DMS 273 treated with DMSO at 0.1 percent for 48 hours (cell line): ENCODE data around the gene CDYL.
A peak's percentile ranks its signal among the peaks of the same experiment; 100 is the strongest.

Experiments used
- DNase-seq: peaks from one replicate; lab custom pipeline; 2025; lab: John Stamatoyannopoulos, UW

Gene CDYL

DNA sequence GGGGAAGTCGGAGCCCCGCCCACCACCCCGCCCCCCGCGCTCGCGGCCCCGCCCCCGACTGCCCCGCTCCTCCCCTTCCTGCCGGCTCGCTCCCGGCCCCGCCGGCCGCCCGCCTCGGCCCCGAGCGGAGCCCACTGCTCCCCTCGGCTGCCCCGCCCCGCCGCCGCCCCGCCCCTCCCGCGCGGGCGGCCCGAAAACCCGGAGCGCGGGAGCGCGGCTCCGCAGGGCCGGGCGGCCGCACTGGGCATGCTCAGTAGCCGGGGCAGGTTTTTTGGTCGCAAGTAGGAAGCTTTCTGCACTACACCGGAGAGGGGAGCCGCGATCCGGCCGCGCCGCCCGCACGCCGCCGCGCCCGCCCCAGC, at the start of gene CDYL:
CDYL (plus strand) TSS at position 274 of the 362 bp plus-strand sequence. CDS start 380 bp downstream, outside the sequence.
- DNase-seq: peak; percentile 63

DNA sequence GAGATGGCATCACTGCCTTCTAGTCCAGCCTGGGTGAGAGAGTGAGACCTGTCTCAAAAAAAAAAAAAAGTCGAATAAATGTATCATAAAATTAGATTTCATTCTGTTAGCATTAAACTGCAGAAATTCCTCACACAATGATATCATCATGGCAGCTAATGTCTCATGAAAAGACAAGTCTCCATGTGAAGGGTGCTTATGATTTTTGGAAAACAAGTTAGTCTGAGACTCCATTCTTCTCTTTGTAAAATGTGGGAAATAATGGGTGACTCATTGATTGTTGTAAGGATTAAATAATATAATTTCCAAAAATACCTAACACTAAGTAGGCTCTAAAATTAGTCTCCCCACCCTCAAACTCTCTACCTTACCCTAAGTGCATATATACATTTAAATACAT, 49.6 kb upstream of the CDYL start:
- DNase-seq: no peak

GRCh38 chr6:4727217-4727616, 49.0 kb upstream of the CDYL start:
- no peak for DNase-seq

GRCh38 chr6:4727671-4728435, 48.4 kb upstream of the CDYL start:
- DNase-seq: no peak

DNA sequence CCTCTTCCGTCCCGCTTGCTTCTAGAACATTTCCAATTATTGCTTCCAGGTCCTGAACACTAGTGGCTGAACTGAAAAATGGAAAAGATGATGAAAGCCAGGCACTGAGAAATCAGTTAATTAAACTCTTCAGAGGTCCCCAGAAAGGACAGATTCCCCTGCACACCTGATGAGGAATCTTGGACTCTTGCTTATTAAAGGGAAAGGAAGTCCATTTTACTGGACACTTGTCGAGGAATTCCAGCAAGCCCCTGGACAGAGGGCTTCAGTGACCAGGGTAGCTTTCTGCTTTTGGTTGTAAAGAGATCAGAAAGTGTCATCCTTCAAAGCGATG, 47.8 kb upstream of the CDYL start:
- DNase-seq: no peak

DNA sequence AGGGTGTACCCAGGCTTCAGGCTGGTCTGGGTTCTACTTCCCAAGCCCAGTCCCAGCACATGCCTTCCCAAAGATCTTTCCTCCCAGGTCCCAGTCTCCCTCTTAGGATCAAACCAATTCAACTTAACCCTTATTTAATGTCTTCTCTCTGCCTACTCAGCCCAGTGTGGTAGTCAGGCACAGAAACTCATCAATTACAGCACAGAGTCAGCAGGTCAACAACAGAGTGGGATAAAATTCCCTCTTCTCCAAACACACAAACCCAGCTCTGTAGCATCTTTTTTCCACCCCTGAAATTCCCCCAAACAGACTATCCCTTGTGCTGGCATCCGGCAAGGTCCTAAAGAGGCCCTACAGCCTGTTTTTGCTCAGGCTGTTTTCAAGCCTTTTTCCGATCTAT, 47.3 kb upstream of the CDYL start:
- no peak for DNase-seq

DNA sequence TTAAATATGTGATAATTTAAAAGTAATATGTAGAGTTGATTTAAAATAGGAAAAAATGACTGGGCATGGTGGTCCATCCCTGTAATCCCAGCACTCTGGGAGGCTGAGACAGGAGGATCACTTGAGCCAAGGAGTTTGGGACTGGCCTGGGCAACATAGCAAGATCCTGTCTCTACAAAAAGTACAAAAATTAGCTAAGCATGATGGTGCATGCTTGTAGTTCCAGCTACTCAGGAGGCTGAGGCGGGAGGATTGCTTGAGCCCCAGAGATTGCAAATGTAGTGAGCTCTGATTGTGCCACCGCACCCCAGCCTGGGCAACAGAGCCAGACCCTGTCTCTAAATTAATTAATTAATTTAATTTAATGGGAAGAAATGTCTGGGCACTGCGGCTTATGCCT, 44.2 kb upstream of the CDYL start:
- no peak for DNase-seq

- no peak for DNase-seq
Measured at GRCh38 chr6:4732691-4733315, 43.4 kb upstream of the CDYL start.

DNA sequence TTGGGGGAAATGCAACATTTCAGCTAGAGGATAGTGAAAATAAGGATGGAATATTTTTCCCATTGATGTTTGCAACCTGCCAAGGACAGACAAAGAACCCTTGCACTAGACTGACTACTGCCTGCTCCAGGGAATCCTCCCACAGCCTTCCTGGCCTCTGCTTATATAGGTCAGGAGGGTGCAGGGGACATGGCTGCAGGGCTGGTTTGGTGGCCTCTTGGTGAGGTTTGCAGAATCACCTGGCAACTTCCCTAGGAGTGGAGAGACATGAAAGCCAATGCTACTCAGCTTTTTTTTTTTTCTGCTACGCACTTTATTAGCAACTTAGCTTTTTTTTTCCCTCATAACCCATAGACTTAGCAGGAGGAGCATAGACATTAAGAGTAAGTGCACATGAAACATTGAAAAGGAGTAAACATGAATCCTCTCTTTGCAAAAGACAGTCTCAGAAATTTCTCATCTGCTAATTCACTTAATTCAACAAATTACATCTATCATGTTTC, 39.8 kb upstream of the CDYL start:
- no peak for DNase-seq

DNA sequence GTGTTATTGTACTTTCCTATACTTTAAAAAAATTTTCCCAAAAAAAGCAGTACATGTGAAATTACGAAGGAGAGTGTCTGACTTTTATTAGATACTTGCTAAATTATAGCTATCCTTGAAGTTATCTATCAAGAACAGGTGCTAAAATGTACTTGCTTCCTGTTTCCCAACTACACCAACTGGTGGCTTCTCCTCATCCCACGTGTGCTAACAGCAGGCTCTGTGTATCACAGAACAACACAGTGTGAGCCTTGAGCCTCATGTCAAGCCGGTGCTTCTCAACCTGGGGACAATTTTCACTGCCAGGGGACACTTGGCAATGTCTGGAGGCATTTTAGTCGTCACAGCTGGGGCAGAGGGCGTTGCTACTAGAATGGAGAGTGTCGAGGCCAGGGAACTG, 36.2 kb upstream of the CDYL start:
- no peak for DNase-seq

DNA sequence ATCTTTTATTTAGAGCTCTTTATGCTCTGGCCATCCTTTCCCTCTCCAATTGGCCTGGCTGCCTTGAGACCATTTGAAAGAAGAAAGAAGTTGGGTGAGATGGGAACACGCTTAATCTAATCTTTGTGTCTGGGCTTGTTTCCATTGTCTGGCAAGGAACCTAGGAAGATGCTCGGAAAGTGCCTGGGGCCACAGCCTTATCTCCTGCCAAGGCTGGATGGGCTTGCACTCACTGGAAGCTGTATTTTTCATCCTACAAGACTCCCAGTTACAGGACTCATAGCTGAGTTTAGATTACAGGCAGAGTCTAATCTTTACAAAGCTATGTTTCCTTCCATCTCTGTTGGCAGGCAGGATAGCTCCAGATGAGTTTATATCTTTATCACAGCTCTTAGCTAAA, 33.1 kb upstream of the CDYL start:
- DNase-seq: no peak

- DNase-seq: no peak
Measured at GRCh38 chr6:4743926-4744325, 32.3 kb upstream of the CDYL start.

DNA sequence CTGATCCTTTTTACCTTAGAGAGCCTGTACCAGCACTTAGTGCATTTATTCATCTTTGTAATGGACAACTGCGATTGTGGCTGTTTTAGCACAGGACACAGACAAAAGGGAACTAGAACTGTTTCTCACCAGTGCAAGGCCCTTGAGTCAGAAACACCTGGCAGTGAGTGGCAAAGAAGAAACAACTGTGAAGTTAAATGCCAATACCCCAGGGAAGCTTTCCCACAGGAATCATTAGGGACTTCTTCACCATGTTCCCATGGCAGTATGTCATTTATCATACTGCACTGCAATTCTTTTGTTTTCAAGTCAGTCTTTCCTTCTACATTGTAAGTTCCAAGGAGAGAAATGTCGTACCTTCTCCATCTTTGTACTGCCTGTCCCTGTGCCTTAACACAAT, 28.6 kb upstream of the CDYL start:
- DNase-seq: no peak

- no peak for DNase-seq
Measured at GRCh38 chr6:4751823-4752464, 24.3 kb upstream of the CDYL start.

DNA sequence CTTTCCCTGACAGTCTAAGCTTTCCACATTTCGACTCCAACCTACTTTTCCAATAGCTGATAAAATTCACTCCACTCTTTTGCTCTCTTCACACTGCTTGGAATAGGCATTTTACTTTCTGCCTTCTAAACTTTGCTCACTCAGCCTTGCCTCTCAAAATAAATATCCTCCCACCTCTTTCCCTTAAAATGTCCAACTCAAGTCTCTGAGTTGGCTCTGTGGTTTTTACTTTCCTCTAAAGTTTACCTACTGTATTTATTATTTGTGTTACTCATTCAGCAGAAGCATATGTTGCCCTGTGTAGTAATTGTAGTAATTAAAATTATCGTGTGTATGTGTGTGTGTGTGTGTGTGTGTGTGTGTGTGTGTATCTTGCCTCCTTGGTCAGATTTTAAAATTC, 20.0 kb upstream of the CDYL start:
- DNase-seq: no peak

DNA sequence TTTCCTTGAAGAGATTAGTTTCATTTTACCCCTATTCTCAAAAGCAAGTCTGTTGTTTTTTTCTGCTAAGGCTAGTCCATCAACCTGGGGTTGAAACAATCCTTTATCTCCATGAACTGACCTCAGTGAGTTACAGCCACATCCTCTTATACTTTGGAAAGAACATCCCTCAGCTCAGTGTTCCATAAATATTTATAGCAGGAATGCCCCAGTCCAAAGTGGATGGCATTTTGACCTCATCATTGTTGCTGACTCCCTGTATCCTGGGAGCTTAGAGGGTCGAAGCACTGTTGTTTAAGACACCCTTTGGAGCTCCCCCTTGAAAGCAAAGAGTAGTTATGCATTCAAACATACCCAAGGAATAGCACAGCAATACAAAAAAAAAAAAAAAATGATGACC, 16.2 kb upstream of the CDYL start:
- DNase-seq: no peak

DNA sequence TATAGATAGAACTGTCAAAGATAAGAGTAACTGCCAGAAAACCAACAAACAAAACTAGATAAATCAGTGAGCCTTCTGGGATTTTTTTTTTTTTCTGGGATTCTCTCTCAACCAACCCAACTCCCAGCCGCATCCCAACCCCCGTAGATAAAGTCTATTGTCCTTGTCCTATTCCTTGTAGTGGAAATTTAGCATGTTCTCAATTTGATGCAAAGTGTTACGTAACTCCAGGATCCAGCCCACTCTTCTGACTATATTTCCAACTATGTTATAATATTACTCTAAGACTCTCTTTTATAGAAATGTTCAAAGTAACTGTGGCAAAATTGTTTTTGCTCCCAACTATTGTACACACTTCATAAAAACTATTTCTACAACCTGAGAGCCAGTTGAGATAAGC, 15.4 kb upstream of the CDYL start:
- DNase-seq: no peak

DNA sequence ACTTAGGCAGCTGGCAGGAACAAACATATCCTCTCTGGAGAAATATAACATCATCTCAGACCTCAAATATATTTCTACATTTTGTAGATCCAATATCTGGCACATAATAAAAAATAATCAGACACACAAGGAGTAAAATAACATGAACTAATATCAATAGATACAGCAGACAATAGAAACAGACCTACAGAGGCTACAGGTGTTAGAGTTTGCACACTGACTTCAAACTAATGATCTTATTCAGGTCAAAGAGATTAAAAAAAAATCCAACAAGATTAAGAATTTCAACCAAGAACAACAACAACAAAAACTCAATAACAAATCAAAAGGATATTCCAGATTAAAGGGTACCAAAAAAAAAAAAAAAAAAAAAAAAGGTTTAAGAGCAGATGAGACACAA, 13.9 kb upstream of the CDYL start:
- DNase-seq: no peak

DNA sequence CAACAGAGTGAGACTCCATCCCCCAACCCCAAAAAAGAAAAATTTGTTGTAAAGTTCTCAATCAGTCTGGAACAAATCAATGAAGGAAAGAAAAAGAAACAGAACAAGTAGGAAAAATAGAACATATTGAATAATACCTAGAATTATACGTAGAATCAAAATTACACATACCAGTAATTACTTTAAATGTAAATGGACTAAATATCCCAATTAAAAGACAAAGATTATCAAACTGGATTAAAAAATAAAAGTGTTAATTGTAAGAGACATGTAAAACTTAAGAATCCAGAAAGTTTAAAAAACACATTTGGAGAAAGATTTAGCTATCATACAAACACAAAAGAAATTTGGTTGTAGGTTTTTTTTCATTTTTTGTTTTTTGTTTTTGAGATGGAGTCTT, 12.3 kb upstream of the CDYL start:
- DNase-seq: no peak

- DNase-seq: no peak
Measured at GRCh38 chr6:4768815-4769214, 7.4 kb upstream of the CDYL start.

DNA sequence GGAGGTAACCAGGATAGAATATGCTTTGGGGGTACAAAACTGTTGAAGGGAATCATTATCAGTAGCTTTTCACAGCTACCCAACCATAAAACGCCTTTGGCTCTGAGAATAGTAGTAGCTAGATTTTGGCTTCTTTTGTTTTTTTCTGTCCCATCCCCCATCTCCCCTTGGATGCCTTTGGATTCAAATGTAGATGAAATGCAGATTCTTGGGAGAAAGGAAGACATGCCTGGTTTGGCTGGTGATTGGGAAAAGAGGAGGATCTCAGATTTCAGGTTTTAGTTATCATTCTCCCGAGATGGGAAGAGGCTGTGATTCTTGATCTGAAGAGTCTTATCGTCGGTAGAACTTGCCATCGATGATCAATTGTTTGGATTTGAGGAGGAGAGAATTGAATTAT, 3.5 kb upstream of the CDYL start:
- no peak for DNase-seq

- DNase-seq: no peak
Measured at GRCh38 chr6:4773181-4773580, 3.0 kb upstream of the CDYL start.

- DNase-seq: no peak
Measured at GRCh38 chr6:4774296-4774695, 1.9 kb upstream of the CDYL start.
